Sigmoid colon (tissue), 4 donors: Measurements from ENCODE around the gene ARHGEF38.

ENCODE experiments used
- POLR2A ChIP-seq, 2 donors: fragments of 450-650 bp; IDR thresholded peaks; one replicate each; pipeline ENCODE4 v1.6.1; 2016; ENCODE audit warnings: antibody characterized with exemption in 2 of 2, mild to moderate bottlenecking in 2 of 2, moderate library complexity in 2 of 2
- POLR2AphosphoS5 ChIP-seq, 4 donors: sonication (generic); formaldehyde crosslinking; IDR thresholded peaks; one replicate each; pipeline ENCODE4 v1.6.1; 2017; ENCODE audit warnings: antibody characterized with exemption in 4 of 4
- TF ChIP-seq, protein P1 (sequence below), 4 experiments: fragments of 450-650 bp in 3 of 4; fragments of 200-600 bp in 1 of 4; IDR thresholded peaks; one replicate each; pipeline ENCODE4 v1.5.1; 2016 to 2019; ENCODE audit warnings: antibody characterized with exemption in 4 of 4, mild to moderate bottlenecking in 3 of 4, moderate library complexity in 2 of 4

DNA sequence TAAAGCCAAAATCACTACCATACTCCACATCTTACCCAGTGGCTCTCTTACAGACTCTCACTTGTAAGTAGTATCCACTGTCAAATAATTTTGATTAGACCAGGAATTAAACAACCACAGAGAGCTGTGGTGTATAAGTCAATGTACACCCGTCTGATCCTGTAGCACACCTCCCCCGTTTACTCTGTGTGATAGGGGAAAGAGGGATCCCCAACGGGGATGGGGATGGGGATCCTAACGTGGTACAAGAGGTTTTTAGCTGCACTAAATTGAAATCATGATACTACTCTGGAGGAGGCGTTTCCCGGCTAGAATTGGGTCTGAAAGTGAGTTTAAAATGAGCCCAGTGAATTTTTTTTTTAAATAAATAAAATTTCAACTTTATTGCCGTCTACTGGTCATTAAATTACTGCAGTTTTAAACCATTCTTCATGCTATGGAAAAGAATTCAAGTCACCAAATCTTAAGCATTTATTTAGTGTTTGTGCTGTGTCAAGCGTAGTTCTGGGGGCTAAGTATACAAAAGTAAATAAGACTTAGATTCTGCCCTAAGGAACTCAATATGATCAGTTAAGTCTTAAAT is 79.5 kb downstream of the ARHGEF38 start:
- no peak for TF ChIP-seq POLR2AphosphoS5 (IDR thresholded peaks at IDR 0.05)
- TF ChIP-seq, protein P1, sequence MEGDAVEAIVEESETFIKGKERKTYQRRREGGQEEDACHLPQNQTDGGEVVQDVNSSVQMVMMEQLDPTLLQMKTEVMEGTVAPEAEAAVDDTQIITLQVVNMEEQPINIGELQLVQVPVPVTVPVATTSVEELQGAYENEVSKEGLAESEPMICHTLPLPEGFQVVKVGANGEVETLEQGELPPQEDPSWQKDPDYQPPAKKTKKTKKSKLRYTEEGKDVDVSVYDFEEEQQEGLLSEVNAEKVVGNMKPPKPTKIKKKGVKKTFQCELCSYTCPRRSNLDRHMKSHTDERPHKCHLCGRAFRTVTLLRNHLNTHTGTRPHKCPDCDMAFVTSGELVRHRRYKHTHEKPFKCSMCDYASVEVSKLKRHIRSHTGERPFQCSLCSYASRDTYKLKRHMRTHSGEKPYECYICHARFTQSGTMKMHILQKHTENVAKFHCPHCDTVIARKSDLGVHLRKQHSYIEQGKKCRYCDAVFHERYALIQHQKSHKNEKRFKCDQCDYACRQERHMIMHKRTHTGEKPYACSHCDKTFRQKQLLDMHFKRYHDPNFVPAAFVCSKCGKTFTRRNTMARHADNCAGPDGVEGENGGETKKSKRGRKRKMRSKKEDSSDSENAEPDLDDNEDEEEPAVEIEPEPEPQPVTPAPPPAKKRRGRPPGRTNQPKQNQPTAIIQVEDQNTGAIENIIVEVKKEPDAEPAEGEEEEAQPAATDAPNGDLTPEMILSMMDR (IDR thresholded peaks at IDR 0.05): peak in 2 of 4 experiments; percentile 6 to 35
- TF ChIP-seq POLR2A (IDR thresholded peaks at IDR 0.05): no peak
